HCT116 (cell line): ENCODE results near the gene PLEKHN1.
"Not testable (repeated sequence)": the region's sequence is repeated elsewhere in the genome, so short reads cannot be mapped to it uniquely, and the experiment has no call there.

Experiments used
- ATF3 ChIP-seq: IDR thresholded peaks from 2 replicates; pipeline ENCODE4 v1.6.1; 2012
- EGR1 ChIP-seq: IDR thresholded peaks from 2 replicates; pipeline ENCODE4 v1.6.1; 2012; ENCODE audit warnings: low read depth
- FOSL1 ChIP-seq: IDR thresholded peaks from 2 replicates; pipeline ENCODE4 v1.6.1; 2012; ENCODE audit warnings: low read depth
- MAX ChIP-seq: IDR thresholded peaks from 2 replicates; pipeline ENCODE4 v1.6.1; 2012
- POLR2A ChIP-seq: IDR thresholded peaks from 2 replicates; pipeline ENCODE4 v1.7.0; 2011; ENCODE audit warnings: borderline replicate concordance; ENCODE audit not compliant: insufficient read depth, insufficient read length; ENCODE audit errors: extremely low read depth
- POLR2AphosphoS5 ChIP-seq: IDR thresholded peaks from 2 replicates; pipeline ENCODE4 v1.6.1; 2011; ENCODE audit warnings: mild to moderate bottlenecking, low read depth, low read length, moderate library complexity
- RAD21 ChIP-seq: IDR thresholded peaks from 2 replicates; pipeline ENCODE4 v1.6.1; 2012; ENCODE audit warnings: low read depth, mild to moderate bottlenecking
- TCF7L2 ChIP-seq: IDR thresholded peaks from 2 replicates; pipeline ENCODE4 v1.7.0; 2011; ENCODE audit warnings: borderline replicate concordance, inconsistent platforms; ENCODE audit not compliant: insufficient read depth, insufficient read length; ENCODE audit errors: extremely low read depth
- ZNF274 ChIP-seq: fragments of 200-500 bp; sonication (Bioruptor generic); IDR thresholded peaks from 2 replicates; pipeline ENCODE4 v1.6.1; 2014; ENCODE audit warnings: mild to moderate bottlenecking, low read depth, low read length, inconsistent platforms
- TF ChIP-seq, protein P1 (sequence below), 3 experiments: fragments of 200-600 bp in 1 of 3; sonication (generic) in 1 of 3; IDR thresholded peaks in 2 of 3; conservative IDR thresholded peaks in 1 of 3; 2 replicates each; pipeline ENCODE4 v1.5.1; 2012 to 2017; ENCODE audit warnings: low read depth in 2 of 3, low read length in 2 of 3, antibody characterized with exemption in 1 of 3, borderline replicate concordance in 1 of 3, control low read depth in 1 of 3, mild to moderate bottlenecking in 1 of 3, mixed read lengths in 1 of 3, mixed run types in 1 of 3, moderate library complexity in 1 of 3; ENCODE audit not compliant: insufficient read depth in 1 of 3

DNA sequence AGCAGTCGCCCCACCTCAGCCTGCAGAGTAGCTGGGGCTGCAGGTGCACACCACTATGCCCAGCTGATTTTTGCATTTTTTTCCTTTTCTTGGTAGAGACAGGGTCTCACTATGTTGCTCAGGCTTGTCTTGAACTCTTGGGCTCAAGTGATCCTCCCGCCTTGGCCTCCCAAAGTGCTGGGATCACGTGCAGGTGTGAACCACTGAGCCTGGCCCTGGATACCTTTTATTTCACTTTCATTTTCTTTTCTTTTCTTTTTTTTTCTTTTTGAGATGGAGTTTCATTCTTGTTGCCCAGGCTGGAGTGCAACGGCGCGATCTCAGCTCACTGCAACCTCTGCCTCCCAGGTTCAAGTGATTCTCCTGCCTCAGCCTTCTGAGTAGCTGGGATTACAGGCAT lies 25.0 kb downstream of the PLEKHN1 start:
- TF ChIP-seq, protein P1, sequence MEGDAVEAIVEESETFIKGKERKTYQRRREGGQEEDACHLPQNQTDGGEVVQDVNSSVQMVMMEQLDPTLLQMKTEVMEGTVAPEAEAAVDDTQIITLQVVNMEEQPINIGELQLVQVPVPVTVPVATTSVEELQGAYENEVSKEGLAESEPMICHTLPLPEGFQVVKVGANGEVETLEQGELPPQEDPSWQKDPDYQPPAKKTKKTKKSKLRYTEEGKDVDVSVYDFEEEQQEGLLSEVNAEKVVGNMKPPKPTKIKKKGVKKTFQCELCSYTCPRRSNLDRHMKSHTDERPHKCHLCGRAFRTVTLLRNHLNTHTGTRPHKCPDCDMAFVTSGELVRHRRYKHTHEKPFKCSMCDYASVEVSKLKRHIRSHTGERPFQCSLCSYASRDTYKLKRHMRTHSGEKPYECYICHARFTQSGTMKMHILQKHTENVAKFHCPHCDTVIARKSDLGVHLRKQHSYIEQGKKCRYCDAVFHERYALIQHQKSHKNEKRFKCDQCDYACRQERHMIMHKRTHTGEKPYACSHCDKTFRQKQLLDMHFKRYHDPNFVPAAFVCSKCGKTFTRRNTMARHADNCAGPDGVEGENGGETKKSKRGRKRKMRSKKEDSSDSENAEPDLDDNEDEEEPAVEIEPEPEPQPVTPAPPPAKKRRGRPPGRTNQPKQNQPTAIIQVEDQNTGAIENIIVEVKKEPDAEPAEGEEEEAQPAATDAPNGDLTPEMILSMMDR (IDR thresholded peaks at IDR 0.05 in 2 of 3, conservative IDR thresholded peaks at IDR 0.05 in 1 of 3; ENCODE audit: borderline replicate concordance in 1 of 3, insufficient read depth in 1 of 3, low read depth in 2 of 3, low read length in 2 of 3): not testable (repeated sequence)
- TF ChIP-seq ZNF274, ATF3, POLR2A, RAD21, POLR2AphosphoS5, MAX, FOSL1, EGR1, TCF7L2: not testable (repeated sequence)
